HFFc6 (cell line): Measurements from ENCODE around the gene XPC. TPM values are rescaled to one million over a fixed set of nuclear protein-coding genes. Genes with fewer than 3 reads are reported as not detected.
A peak's percentile ranks its signal among the peaks of the same experiment; 100 is the strongest.
"Not testable (repeated sequence)": the region's sequence is repeated elsewhere in the genome, so short reads cannot be mapped to it uniquely, and the experiment has no call there.

Source experiments
- DNase-seq: peaks from one replicate; pipeline ENCODE4 v3.0.0-alpha.2; 2018
- H3K27ac Mint-ChIP-seq: 2 replicates; pipeline ENCODE4 v1.8.0; 2020; ENCODE audit warnings: mild to moderate bottlenecking, mixed read lengths
- H3K27me3 Mint-ChIP-seq: 2 replicates; pipeline ENCODE4 v1.8.0; 2021; ENCODE audit warnings: mild to moderate bottlenecking, moderate library complexity, mixed read lengths; ENCODE audit not compliant: insufficient read depth
- H3K36me3 Mint-ChIP-seq: 2 replicates; pipeline ENCODE4 v1.8.0; 2021; ENCODE audit warnings: low read depth, mixed read lengths
- H3K4me1 Mint-ChIP-seq: 2 replicates; pipeline ENCODE4 v1.8.0; 2020; ENCODE audit warnings: low read depth, mixed read lengths
- H3K4me3 Mint-ChIP-seq: 2 replicates; pipeline ENCODE4 v1.8.0; 2020; ENCODE audit warnings: mild to moderate bottlenecking, moderate library complexity, mixed read lengths
- H3K9me3 Mint-ChIP-seq: 2 replicates; pipeline ENCODE4 v1.8.0; 2020; ENCODE audit warnings: mild to moderate bottlenecking, mixed read lengths
- long read RNA-seq: library from polyadenylated mRNA; unstranded; transcript quantifications from one replicate; pipeline ENCODE4 v2.0.0, GENCODE V29; 2019
- total RNA-seq, 6 experiments: library from RNA; stranded (reverse); fragmentation: NEBNext Ultra II Directional; extraction: Animal tissue kit (Norgen Biotek cat#: 25700); gene quantifications; 2 replicates in 1 of 6; 3 replicates in 5 of 6; pipeline ENCODE4 v1.2.3, GENCODE V29; 2021
- TF ChIP-seq, protein P1 (sequence below): fragments of 200-600 bp; sonication (generic); IDR thresholded peaks from 2 replicates; pipeline ENCODE4 v1.5.0; 2021; ENCODE audit warnings: antibody characterized with exemption, mild to moderate bottlenecking

Gene XPC
- total RNA-seq, result 10 to 100 TPM; 38.7 to 40.3 (median 39.5) TPM
- long read RNA-seq, transcript XPC-201 (16 exons, 3,832 nt), result major isoform, 13 of 43 reads
- long read RNA-seq, partial matches to known transcripts, result 26 of 43 reads
- long read RNA-seq, other reads (novel, unspliced or antisense), result 4 of 43 reads

- peaks cover 19% of the 10 kb centered on the region for H3K36me3 Mint-ChIP-seq
- H3K27ac Mint-ChIP-seq, result peak within 1 kb of the TSS; percentile 90
- TF ChIP-seq, protein P1, sequence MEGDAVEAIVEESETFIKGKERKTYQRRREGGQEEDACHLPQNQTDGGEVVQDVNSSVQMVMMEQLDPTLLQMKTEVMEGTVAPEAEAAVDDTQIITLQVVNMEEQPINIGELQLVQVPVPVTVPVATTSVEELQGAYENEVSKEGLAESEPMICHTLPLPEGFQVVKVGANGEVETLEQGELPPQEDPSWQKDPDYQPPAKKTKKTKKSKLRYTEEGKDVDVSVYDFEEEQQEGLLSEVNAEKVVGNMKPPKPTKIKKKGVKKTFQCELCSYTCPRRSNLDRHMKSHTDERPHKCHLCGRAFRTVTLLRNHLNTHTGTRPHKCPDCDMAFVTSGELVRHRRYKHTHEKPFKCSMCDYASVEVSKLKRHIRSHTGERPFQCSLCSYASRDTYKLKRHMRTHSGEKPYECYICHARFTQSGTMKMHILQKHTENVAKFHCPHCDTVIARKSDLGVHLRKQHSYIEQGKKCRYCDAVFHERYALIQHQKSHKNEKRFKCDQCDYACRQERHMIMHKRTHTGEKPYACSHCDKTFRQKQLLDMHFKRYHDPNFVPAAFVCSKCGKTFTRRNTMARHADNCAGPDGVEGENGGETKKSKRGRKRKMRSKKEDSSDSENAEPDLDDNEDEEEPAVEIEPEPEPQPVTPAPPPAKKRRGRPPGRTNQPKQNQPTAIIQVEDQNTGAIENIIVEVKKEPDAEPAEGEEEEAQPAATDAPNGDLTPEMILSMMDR, result no peak; the same call in 1 of the 2 replicates
- peak; percentile 100 for DNase-seq
- H3K4me1 Mint-ChIP-seq, result peaks cover 52% of the 10 kb centered on the region
- peaks cover 2% of the 10 kb centered on the region; the same call in 1 of the 2 replicates for H3K27me3 Mint-ChIP-seq
- H3K4me3 Mint-ChIP-seq, result peak within 1 kb of the TSS; percentile 93
- H3K9me3 Mint-ChIP-seq, result no peaks in the 10 kb centered on the region
These were observed at the start of gene XPC, which contains the start of gene LSM3 for GRCh38 chr3:14178247-14179113. XPC (minus strand) TSS chr3:14178601; CDS start chr3:14178568, 33 bp downstream. LSM3 (plus strand) TSS chr3:14178817; CDS start chr3:14178861, 44 bp downstream.

- Mint-ChIP-seq H3K4me1 (peaks cover 100% of the 10 kb centered on the region), H3K4me3 (no peak overlapping the region), H3K36me3 (peaks cover 6% of the 10 kb centered on the region), H3K27ac (no peak overlapping the region), H3K27me3 (peaks cover 2% of the 10 kb centered on the region), H3K9me3 (peaks cover 6% of the 10 kb centered on the region)
- TF ChIP-seq, protein P1, result no peak
- DNase-seq, result peak; percentile 34
These were observed 49.5 kb upstream of the XPC start for GRCh38 chr3:14227856-14228255.

DNA sequence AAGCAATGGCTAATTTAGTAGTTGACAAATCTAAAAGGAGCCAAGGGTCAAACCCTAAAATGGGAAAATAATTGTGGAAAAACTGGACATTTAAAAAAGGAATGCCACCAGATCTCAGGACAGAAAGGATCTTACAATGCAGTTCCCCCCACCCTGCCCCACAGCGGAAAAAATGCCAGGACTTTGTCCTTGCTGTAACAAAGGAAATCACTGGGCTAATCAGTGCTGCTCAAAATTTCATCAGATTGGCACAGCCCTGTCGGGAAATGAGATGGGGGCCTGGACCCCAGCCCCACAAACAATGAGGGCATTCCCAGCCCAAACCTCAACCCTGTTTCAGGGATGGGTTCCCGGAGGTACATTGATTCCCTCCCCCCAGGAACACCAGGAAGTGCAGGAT, 48.0 kb upstream of the XPC start:
- DNase-seq, H3K27ac Mint-ChIP-seq, H3K27me3 Mint-ChIP-seq, H3K4me3 Mint-ChIP-seq: not testable (repeated sequence)
- Mint-ChIP-seq H3K36me3 (peaks cover 18% of the 10 kb centered on the region), H3K9me3 (peaks cover 19% of the 10 kb centered on the region), H3K4me1 (peaks cover 96% of the 10 kb centered on the region)

GRCh38 chr3:14225421-14225820, 47.0 kb upstream of the XPC start:
- Mint-ChIP-seq H3K4me3 (no peak overlapping the region; the same call in 1 of the 2 replicates), H3K9me3 (peaks cover 28% of the 10 kb centered on the region), H3K36me3 (peaks cover 27% of the 10 kb centered on the region), H3K27ac (peak overlapping the region; percentile 81), H3K27me3 (peaks cover 1% of the 10 kb centered on the region), H3K4me1 (peaks cover 87% of the 10 kb centered on the region)
- TF ChIP-seq, protein P1, result no peak
- no peak for DNase-seq

DNA sequence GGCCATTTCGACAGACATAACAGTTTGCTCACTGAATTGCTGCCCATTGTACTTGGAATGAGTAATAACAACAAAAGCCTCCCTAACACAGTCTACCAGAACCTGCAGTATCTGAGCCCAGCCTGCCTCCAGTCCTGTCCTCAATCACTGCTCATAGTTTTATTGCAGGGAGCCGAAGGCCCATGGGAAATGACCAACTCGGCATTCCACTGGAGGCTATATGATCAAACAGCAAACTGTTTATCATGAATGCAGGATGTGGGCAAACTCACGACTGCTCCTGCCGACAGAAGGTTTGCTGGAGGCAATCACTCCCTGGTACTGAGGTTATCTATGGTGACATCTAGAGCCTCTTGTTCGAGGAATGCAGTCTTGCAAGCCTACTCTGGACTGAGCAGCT, 46.5 kb upstream of the XPC start:
- peaks cover 82% of the 10 kb centered on the region for H3K4me1 Mint-ChIP-seq
- H3K4me3 Mint-ChIP-seq, result peak overlapping the region; percentile 64
- H3K27ac Mint-ChIP-seq, result peak overlapping the region; percentile 81
- peaks cover 31% of the 10 kb centered on the region for H3K36me3 Mint-ChIP-seq
- peak; percentile 75 for DNase-seq
- H3K27me3 Mint-ChIP-seq, result peaks cover 1% of the 10 kb centered on the region
- H3K9me3 Mint-ChIP-seq, result peaks cover 28% of the 10 kb centered on the region
- TF ChIP-seq, protein P1, result no peak

- DNase-seq, result no peak
- H3K4me1 Mint-ChIP-seq, result peaks cover 69% of the 10 kb centered on the region
- H3K9me3 Mint-ChIP-seq, result peaks cover 28% of the 10 kb centered on the region
- H3K27ac Mint-ChIP-seq, result peak overlapping the region; percentile 19; the same call in 1 of the 2 replicates
- TF ChIP-seq, protein P1, result no peak
- H3K36me3 Mint-ChIP-seq, result peaks cover 31% of the 10 kb centered on the region
- H3K4me3 Mint-ChIP-seq, result peak overlapping the region; percentile 5; the same call in 1 of the 2 replicates
- H3K27me3 Mint-ChIP-seq, result peaks cover 1% of the 10 kb centered on the region
These were observed 45.2 kb upstream of the XPC start for GRCh38 chr3:14223595-14223994.
